C4-2B (cell line): ENCODE results near the gene LRRTM4.

ENCODE experiments used
- H3K27ac ChIP-seq: fragments of 450-650 bp; 2 replicates; pipeline ENCODE4 v1.5.1; 2017
- ZFX ChIP-seq: fragments of 450-650 bp; IDR thresholded peaks from 2 replicates; pipeline ENCODE4 v1.6.1; 2017
- TF ChIP-seq, protein P1 (sequence below): fragments of 450-650 bp; conservative IDR thresholded peaks from 2 replicates; pipeline ENCODE4 v1.5.1; 2017; ENCODE audit warnings: mild to moderate bottlenecking

LRRTM4 gene

DNA sequence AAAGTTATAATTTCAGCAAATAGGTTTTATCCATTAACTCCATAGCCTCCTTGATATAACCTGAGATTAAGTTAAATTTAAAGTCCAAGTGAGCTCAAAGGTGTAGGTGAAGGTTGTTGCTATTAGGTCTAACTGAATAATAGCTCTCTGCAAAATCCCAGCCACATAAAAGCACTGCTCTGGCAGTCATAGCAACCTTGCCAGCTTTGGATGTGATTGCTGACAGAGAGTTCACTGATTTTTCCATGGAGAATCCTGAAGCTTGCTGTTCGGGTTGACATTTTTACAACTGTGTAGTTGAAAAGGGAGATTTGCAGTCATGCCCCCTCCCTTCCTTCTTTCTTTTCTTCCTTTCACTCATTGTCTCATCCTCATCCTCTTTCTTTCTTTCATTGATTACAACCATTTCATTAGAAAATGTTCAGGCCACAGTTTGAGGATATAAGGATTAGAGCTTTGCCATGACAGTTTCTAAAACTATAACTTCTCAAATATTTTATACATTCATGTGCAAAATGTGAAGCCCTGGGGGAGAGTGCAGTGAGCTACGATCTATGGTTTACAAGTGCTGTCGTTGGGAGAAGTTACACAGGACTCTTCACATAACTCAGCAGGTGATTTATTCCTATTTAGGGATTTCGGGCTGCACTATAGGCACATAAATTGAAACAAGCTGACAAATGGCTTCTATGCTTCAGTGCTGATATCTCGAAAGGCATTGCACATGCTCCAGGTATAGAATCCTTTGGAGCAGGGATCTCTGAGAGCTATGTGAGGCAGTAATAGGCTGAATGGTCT, 193.8 kb downstream of the LRRTM4 start:
- TF ChIP-seq ZFX = no peak
- TF ChIP-seq, protein P1, sequence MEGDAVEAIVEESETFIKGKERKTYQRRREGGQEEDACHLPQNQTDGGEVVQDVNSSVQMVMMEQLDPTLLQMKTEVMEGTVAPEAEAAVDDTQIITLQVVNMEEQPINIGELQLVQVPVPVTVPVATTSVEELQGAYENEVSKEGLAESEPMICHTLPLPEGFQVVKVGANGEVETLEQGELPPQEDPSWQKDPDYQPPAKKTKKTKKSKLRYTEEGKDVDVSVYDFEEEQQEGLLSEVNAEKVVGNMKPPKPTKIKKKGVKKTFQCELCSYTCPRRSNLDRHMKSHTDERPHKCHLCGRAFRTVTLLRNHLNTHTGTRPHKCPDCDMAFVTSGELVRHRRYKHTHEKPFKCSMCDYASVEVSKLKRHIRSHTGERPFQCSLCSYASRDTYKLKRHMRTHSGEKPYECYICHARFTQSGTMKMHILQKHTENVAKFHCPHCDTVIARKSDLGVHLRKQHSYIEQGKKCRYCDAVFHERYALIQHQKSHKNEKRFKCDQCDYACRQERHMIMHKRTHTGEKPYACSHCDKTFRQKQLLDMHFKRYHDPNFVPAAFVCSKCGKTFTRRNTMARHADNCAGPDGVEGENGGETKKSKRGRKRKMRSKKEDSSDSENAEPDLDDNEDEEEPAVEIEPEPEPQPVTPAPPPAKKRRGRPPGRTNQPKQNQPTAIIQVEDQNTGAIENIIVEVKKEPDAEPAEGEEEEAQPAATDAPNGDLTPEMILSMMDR = no peak
- H3K27ac ChIP-seq = no peak overlapping the region

DNA sequence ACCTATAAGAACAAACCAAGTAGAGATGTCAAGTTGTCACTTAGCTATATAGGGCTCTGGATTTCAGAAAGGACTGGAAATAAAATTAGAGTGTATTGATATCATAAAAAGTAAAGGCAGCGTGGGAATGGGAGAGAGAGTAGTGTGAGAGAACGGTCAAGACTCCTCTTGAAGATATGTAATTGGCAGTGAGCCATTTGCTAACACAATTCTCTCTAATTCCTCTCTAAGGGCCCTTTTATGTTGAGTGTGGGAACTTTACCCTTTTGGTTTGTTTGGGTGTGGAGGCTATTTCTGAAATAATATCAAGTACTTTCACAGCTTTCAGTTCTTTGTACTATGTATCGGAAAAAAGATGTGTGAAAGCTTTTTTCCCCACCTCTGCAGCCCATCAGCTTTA, 196.8 kb downstream of the LRRTM4 start:
- TF ChIP-seq, protein P1 = no peak
- no peak for TF ChIP-seq ZFX

DNA sequence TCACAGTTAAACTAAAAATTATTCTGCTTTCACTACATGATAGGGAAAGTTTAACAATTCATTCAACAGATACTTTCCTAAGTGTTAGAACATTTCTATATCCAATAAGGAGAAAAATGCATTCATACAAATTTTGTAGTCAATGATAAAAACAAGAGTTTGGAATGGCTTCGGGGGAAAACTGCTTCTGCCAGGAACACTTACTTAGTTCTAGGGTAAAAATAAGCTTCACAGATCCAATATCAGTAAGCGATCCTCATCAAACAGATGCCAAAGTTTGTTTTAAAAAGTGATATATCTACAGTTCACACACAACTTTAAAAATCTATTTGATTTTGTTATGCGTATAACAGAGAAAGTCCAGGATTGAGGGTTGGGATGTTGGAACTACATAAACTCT, 199.7 kb downstream of the LRRTM4 start:
- no peak overlapping the region for H3K27ac ChIP-seq
- TF ChIP-seq, protein P1 = no peak
- TF ChIP-seq ZFX = no peak

More for the DNA sequence above, 196.8 kb downstream of the LRRTM4 start:
- H3K27ac ChIP-seq = no peak overlapping the region

DNA sequence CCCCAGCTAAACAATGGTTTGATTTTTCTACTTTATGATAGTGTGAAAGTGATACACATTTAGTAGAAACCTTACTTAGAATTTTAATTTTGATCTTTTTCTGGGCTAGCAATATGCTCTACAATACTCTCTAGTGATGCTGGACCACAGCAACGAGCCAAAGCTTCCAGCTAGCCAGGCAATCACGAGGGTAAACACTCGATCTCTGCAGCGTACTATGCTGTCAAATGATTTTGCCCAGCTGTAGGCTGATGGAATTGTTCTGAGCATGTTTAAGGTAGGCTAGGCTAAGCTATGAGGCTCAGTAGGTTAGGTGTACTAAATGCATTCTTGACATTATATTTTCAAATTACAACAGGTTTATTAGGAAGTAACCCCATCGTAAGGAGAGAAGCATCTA, 207.5 kb downstream of the LRRTM4 start:
- H3K27ac ChIP-seq = no peak overlapping the region
- TF ChIP-seq, protein P1 = no peak
- no peak for TF ChIP-seq ZFX

DNA sequence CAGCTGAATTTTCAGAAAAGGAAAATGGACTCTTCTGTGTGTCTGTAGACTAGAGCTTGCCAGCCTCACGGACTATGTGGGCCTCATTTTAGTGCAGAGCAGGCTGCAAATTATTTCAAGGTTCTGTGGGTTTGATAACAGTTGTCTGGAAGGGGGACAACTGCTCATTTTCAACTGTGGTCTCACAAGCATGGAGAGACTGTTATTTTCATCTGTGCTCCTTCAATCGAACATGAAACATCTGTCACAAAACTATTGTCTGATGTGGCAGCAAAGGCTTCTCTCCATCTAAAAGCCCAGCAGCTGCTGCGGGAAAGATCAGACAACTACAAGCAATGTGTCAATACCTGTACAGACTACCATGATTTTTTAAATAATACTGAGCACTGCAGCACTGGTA, 211.8 kb downstream of the LRRTM4 start:
- no peak for TF ChIP-seq ZFX

DNA sequence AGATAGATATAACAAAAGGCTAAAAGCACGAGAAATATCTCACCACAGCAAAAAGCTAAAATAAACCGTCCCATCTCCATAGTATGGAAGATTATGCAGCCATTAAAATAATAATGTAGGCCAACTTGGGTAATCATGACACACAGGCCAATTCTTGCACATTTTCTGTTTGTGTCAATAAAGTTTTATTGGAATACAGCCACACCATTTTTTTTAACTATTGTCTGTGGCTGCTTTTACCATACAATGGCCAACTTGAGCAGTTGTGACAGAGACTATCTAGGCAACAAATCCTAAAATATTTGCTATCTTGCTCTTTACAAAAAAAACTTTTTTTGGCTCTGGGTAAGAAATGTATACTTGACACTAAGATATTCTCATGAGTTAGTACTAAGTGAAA, 212.5 kb downstream of the LRRTM4 start:
- TF ChIP-seq ZFX = no peak
- TF ChIP-seq, protein P1 = no peak
- H3K27ac ChIP-seq = no peak overlapping the region

More for the DNA sequence above, 211.8 kb downstream of the LRRTM4 start:
- H3K27ac ChIP-seq = no peak overlapping the region

DNA sequence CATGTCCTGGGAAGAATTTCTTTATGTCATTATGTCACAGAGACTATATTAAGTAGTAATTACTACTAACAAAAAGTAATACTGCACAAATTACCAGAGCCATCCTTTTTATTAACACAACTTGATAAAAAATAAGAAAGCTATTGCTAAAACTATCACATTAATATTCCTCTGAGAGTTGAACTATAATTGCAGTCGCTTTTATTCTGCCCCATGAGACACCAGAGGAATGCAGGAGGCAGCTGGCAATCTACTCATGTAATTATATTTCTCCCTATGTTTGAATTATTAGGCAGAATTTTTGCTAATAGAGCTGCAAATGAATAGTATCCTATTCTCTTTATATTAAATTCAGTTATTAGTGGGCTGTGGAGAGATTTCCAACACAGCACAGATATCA, 220.7 kb downstream of the LRRTM4 start:
- no peak for TF ChIP-seq ZFX
- TF ChIP-seq, protein P1 = no peak
- no peak overlapping the region for H3K27ac ChIP-seq

DNA sequence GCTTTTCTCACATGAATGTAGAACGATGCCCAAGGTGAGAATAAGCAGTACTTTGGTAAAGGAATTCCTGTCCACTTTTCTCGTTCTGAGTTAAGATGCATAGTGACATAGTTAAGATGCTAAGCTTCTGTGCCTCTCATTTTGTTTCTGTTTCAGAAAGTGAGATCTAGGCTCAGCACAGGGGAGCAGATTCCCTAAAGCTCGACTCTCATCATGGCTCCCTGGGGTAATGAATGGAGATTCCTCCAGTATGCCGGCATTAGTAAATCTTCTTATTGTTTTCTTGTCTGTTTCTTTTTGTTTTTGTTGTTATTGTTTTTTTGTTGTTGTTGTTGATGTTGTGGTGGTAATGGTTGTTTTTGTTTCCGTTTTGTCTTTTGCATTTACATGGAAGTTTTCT, 225.4 kb downstream of the LRRTM4 start:
- TF ChIP-seq, protein P1 = no peak
- TF ChIP-seq ZFX = no peak
- H3K27ac ChIP-seq = no peak overlapping the region
